Mucosa of gallbladder (tissue), 1 donor: ENCODE results near the gene ANKRD33. TPM values are rescaled to one million over a fixed set of nuclear protein-coding genes. Genes with fewer than 3 reads are reported as not detected.

Experiments used
- DNase-seq: peaks from one replicate; pipeline ENCODE4 v3.0.0-alpha.2; 2020; ENCODE audit warnings: low spot score
- total RNA-seq: library from RNA; stranded (reverse); gene quantifications from one replicate; pipeline ENCODE4 v1.2.1, GENCODE V29; 2021
- donor health status: DM: no; HTN: no; CAD: no.

Gene ANKRD33
- total RNA-seq, 1 donor from 2014 or later, result not detected

DNA sequence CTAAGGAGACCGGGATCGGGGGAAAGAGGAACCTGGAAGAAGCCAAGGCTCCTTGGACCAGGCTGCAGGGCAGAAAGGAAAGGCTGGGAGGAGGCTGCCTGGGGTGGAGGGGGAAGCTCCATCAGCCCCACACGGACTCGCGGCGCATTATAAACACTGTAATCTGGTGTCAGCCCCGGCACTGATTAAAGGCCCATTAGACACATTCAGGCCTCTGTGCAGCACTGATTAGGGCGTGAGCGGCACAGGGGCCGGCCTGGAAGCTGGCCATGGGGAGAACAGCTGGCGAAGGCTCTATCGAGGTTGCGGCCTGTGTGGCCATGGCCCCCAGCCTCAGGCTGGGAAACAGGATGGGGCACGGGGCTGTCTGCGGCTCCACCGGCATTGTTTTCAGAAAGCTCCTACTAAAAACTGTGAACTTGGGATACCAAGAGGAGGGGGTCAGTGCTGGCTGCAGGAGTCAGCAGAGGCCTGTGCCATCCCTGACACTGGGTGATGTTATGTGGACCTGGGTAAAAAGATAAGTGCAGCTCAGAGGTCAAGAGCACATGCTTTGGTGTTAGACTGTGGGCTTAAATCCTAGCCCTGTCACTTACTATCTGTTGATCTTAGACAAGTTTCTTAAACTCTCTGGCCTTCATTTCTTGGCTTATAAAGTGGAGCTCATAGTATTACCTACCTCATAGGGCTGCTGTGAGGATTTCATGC is 30.0 kb downstream of the ANKRD33 start:
- no peak for DNase-seq

DNA sequence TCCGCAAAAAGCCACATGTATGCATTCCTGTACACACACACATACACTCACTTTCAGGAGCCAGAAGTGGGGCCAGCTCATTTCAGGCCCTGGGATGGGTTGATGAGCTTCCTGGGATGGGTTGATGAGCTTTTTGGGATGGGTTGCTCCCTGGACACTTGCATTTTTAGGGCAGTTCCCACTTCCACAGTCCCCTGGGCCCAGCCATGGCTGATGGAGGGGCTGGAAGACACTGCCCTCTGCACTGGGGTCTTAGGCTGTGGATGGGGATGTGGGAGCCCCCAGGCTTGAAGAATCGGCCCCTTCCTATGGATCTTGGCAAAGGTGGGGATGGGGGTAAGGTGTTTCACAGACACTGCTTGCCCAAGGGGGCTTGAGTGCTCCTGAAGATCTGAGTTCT is 32.1 kb downstream of the ANKRD33 start:
- no peak for DNase-seq

DNA sequence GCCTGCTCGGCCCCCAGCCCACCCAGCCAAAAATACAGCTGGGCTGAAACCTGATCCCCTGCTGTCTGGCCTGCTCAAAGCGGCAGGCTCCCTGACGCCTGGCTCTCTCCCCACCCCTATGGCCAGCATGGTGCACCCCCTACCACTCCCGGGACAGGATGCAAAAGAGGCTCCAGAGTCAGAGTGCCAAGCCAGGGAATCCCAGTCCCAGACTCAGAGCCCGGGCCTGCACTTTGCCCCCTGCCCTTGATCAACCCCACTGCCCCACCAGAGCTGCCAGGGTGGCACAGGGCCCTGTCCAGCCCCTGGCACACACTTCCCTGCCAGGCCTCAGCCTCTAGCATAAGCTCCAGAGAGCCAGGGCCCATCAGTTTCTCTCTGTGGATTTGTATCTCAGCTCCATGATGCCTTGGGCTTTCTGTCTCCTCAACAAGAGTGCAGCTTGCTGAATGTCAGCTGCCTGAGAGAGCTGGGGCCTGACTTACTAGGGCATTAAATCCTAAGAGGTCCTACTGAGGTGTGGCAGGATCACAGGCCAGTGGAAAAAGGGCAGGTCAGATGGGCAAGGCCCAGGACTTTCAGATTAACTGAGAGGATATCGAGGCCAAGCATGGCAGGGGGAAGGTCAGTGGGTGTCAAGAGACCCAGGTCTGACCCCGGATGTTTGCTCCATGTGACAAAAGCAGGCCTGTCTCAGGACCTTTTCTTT is 33.3 kb downstream of the ANKRD33 start:
- no peak for DNase-seq

DNA sequence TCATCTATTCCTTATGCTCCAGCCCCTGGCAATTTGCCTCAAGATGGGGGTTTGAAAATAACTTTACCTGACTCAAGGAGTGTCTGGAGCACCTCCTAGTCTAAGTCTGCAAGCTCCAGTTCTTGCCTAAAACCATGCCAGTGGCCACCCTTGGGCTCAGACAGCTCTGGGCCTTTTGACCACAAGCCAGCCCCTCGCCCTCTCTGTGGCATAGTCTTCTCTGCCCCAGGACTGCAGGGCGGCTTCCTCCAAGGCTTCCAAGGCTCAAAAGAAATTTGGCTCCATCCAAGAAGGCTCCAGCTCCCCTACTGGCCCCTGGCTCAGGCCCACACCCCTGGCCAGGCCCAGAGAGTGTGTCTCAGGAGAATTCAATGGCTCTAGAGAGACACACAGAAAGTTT is 34.2 kb downstream of the ANKRD33 start:
- no peak for DNase-seq

DNA sequence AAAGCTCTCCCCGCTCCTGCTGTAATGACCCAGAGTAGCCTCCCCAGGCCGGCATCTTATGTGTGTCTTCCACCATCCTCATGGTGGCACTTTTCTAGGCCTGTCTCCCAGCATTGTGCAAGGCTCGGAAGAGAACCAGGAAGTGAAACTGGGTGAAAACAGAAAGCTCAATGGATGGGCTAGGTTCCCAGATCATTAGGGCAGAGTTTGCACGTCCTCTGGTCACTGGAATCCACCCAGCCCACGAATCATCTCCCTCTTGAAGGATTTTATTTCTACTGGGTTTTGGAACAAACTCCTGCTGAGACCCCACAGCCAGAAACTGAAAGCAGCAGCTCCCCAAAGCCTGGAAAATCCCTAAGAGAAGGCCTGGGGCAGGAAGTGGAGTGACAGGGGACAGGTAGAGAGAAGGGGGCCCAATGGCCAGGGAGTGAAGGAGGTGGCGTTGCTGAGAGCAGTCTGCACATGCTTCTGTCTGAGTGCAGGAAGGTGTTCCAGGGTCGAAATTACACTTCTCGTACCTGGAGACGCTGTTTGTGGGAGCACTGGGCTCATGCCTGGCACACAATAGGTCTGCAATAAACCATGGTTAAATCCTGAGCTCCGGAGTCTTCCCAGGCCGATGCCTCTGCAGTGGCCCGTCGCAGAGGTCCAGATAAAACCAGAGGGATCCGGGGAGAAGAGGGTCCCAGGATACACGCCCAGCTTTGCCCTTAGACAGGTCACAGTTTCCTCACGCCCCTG is 35.0 kb downstream of the ANKRD33 start:
- peak; percentile 58 for DNase-seq

DNA sequence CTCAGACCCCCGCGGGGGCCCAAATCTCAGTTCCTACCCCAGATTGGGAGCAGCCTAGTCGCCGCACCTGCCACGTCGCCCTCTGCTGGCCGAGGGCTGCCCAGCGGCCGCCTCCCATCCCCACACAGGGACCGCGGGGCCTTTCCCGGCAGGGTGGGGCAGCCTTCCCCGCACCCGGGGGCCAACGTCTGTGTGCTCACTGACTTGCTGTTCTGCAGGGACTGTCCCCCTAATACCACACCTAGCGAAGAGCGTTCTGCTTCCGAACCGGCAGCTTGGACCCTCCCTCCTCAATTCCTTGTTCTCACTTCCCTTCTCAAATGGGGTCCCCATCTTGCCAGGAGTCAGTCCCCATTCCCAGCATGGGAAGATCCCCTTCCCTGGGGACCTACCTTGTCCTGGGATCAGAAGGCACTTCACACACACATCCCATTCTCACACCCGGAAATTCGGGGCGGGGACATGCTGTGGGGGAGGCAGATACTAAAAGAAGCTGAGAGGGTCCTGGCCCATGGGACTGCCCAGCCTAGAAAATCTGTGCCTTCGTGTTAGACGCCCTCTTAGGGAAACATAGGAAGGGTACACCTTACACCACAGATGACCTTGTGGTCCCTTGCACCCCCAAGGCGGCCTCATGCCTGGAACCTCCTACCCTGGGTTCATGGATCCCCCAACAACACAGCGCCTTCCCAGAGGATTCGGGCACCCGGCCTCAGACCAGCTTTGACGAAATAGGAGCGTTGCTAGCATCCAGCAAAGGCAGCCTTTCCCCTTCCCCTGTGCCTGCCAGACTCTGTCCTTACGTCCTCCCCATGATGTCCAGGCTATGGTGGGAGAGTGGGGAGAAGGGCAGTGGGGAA is 35.8 kb downstream of the ANKRD33 start:
- DNase-seq, result peak; percentile 42

DNA sequence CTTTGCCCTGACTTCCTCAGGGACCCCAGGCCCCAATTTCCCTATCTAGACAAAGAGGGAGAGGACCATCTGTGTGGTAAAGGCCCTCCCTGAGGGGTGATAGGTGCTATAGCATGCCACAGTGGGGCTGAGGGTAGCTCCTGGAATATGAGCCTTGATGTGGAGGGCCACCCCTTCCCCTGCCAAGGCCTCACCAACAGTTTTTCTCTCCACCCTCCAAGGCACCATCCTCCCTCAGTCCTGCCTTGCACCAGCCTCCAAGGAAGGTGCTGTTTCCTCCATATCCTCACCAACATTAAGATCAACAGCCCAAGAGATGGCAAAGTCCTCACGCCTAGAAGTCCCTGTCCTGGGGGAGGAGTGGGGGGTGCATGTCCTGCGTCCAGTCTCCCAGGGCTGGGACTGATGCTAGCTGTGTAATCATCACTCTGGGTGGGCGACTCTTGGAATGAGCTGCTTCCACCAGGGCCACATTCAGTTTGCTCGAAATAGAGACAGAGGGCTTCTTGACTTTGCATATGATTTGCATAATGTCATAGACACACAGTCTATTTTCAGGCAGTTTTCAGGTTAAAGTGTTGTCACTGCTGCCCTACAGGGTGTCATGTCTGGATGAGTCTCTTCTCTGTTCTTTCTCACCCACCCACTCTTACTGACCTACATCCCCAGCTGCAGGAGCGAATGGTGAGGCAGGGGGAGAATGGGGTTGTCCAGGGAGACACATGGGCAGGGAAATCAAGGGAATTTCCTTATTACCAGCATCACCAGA is 36.8 kb downstream of the ANKRD33 start:
- DNase-seq, result no peak

DNA sequence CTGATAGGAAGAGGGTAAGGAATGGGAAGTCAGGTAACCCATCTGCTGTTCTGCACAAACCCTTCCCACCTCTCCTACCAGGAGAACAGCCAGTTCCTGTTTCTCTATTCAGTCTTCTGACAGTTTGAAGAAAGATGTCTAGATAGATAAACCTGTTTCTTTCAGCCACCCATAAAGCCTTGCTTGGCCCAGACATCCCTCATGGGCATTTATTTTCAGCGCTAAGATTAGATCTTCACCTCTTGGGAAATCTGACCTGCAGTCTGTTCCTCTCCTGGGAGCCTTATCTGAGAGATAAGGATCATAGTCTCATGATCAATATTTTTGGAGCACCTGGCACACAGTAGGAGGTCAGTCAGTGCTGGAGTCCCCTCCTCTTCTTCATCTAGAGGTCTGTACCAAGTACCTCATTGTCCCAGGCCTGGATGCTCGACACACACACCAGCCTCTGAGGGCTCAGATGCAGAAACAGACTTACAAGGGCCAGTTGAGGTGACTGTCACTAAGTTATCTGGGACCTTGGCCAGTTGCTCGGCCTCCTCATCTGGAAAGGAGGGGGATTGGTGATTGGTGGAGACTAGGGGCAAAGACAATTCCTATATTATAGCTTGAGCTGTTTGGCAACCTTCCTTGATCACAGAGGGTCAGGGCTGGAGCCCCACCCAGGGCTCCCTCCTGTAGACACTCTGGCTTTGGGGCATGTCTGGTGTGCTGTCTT is 37.6 kb downstream of the ANKRD33 start:
- DNase-seq, result no peak

DNA sequence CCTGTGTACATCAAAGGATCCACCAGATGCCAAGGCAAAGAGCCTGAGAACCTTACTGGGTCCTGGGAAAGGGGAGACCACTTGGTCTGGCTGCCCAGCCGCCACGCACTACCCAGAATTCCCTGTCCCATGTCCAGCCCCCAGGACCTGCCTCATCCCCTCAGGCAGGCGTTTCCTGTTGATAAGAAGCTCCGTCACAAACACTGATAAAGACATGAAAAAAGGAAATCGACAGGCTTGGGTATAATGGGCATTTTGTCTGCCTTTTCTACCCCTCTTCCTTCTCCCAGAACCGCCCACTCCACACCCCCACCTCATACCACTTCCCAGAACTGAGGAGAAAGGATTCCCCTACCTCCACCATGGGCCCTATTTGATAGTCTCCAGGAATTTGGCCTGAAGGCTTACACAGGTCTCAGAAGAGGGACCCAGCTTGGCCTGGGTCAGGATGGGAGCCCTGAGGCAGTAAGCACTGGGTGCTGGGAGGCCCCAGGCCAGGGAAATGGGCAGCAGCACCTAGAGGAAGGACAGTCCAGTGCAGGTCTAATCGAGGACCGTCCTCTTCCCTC is 38.2 kb downstream of the ANKRD33 start:
- no peak for DNase-seq

DNA sequence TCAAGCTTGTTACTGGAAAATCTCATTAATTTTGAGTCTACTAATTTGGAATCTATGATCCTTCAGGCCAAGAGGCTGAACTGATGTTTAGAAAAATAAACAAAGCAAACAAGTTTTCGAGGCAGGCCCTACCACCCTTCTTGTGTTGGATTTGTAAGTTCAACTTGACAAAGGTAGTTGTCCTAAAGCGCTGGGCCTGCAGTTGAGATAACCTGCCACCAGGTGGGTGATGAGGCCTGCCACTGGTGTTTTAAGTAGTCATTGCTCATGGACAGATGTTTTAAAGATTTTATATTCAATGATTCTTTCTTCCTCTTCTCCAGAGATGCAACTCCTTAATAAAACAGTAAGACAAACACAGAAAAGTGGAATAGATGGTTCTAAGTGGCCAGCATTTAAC is 38.8 kb downstream of the ANKRD33 start:
- no peak for DNase-seq

DNA sequence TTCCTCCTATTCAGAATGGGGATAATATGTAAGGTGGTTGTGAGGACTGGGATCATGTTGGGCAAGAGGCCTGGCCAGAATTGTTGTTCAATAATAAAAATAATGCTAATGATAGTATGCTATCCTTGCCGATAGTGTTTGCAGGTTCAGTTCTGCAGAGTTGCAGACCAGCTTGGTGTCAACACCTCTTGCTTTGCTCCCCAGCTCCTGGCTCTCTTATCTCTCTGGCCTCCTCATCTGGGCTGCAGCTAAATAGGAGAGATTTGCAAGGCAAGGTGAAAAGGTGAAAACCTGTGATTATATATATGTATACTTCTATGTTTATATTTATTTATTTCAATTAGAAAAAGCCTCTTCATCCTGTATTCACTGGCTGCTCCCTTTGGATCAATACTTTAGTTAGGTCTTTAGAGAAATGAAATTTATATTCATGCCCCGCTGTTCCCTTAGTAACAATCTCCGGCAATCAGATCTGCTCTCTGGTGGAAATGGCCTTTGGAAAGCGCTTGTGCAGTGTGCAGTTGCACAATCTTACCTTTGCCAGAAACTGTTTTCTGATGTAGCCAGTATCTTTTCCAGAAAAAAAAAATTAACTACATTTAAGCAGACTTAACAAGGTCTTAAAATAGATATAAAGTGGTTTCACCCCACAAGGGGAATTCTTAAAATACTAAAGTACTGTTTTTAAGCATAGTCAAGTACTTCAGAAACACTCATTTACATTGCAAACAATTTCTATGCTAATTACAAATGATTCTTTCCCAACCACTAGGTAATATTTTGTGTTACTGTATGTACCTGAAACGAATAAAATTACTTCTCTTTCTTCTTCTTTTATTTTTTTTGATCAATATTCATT is 44.5 kb downstream of the ANKRD33 start:
- DNase-seq, result no peak

DNA sequence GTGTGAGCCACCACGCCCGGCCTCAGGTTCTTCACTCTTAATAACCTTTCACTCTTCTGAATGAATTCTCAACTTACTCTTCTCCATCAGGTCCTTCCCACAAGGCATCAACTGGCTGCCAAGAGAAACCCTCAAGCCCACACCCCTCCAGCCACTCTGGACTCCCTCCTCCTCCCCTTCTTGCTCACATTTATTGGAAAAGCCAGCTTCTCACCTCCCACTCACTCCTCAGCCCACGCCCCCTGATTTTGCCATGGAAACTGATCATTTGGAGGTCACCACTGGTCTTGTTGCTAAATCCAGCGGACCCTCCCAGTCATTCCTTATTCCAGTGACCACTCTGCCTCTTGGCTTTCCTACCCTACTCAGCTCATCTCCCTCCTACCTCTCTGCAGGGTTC is 46.2 kb downstream of the ANKRD33 start:
- no peak for DNase-seq

DNA sequence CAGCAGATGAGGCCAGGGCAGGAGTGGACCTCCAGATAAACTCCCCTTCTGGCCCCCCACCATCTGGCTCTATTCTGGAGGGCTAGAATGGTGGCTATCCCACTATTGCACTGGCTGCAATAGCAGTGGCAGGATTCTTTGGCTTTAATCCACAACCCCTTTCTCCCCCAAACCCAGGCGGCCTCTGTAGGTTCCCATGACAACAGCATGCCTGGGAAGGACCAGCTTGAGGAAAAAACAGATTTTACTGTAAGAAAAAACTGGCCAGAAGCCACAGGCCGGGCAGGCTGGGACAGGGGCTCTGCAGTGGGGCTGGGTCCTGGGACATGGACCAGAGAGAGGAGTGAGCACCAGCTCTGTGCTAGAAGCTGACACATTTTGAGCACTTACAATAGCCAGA is 50.0 kb downstream of the ANKRD33 start:
- no peak for DNase-seq

DNA sequence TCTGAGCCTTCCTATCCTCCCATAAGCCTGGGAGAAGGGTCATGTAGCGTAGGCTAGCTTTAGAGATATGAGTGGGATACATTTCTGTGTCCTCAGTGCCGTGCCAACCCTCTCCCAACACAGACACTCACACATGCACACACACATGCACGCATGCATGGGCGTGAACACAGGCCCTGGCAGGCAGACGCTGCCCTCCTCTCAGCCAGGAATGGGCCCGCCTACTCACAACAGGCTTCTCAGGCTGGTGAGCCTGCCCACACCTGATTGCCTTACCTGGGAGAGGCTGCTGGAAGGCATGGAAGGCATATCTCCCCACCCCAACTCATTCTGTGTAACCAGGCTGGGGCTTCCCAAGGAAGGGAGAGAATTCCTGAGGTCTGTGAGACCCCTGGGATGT is 50.8 kb downstream of the ANKRD33 start:
- no peak for DNase-seq

DNA sequence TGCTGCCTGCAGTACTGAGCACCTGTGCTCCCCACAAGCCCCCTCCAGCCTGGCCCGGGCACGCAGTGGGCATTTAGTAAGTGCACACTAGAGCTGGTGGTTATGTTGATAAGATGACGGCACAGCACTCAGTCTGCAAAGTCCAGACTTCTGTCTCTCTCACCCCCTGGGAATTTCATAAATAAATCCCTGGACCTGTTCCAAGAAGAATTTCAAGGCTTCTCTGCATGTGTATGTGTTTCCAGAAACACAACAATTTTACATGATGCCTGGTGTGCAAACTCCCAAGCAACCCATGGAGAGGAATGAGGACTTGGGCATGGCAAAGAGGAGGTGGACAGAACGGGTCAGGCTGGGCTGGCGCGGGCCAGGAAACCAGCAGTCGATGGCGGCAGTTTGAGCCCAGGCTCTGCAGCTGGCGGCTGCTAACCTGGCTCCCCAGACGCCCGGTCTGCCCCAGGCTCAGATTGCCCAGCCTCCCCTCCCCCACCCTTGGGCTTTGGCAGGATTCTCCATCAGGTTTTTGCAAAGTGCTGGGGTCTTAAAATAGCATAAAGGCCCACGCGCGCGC is 53.2 kb downstream of the ANKRD33 start:
- no peak for DNase-seq
